OCI-LY3 (cell line): Measurements from ENCODE around the gene ANXA4.

Source experiments
- H2AFZ ChIP-seq: fragments of 200-600, 300-600 bp; shearing (Covaris generic); 2 replicates; pipeline ENCODE4 v1.6.0; 2014; ENCODE audit warnings: antibody characterized with exemption, low read depth, low read length
- H3K27ac ChIP-seq: fragments of 200-600, 300-600 bp; sonication (generic); 2 replicates; pipeline ENCODE4 v1.5.1; 2014; ENCODE audit warnings: mild to moderate bottlenecking, low read length, moderate library complexity, mixed read lengths
- H3K27me3 ChIP-seq: fragments of 200-600, 300-600 bp; sonication (generic); 2 replicates; pipeline ENCODE4 v1.6.1; 2014; ENCODE audit warnings: low read depth, low read length, mixed read lengths
- H3K36me3 ChIP-seq: fragments of 200-600, 300-600 bp; sonication (generic); replicated peaks from 2 replicates; pipeline ENCODE3; 2014; ENCODE audit warnings: low read depth, low read length, mixed read lengths
- H3K4me1 ChIP-seq: fragments of 300-600, 200-600 bp; sonication (generic); 2 replicates; pipeline ENCODE4 v1.6.1; 2014; ENCODE audit warnings: low read length, mixed read lengths
- H3K4me2 ChIP-seq: fragments of 200-600, 300-600 bp; sonication (generic); 2 replicates; pipeline ENCODE4 v1.6.1; 2014; ENCODE audit warnings: low read length, mixed read lengths
- H3K4me3 ChIP-seq: fragments of 300-600, 200-600 bp; sonication (generic); 2 replicates; pipeline ENCODE4 v1.5.1; 2014; ENCODE audit warnings: antibody characterized with exemption, mild to moderate bottlenecking, low read length, moderate library complexity
- H3K79me2 ChIP-seq: fragments of 300-600, 200-600 bp; shearing (Covaris generic); 2 replicates; pipeline ENCODE4 v1.6.1; 2014; ENCODE audit warnings: mild to moderate bottlenecking, low read length, mixed read lengths
- H3K9ac ChIP-seq: fragments of 300-600, 200-600 bp; shearing (Covaris generic); 2 replicates; pipeline ENCODE4 v1.6.0; 2014; ENCODE audit warnings: mild to moderate bottlenecking, low read length, moderate library complexity
- H3K9me3 ChIP-seq: fragments of 200-600, 300-600 bp; shearing (Covaris generic); 2 replicates; pipeline ENCODE4 v1.6.1; 2014; ENCODE audit warnings: low read length, mixed read lengths; ENCODE audit not compliant: insufficient read depth
- H4K20me1 ChIP-seq: fragments of 200-600, 300-600 bp; sonication (generic); 2 replicates; pipeline ENCODE4 v1.6.1; 2016; ENCODE audit warnings: low read length, mixed read lengths; ENCODE audit not compliant: insufficient read depth
- CTCF ChIP-seq: fragments of 200-600, 300-600 bp; sonication (generic); IDR thresholded peaks from 2 replicates; pipeline ENCODE4 v1.5.1; 2014; ENCODE audit warnings: antibody characterized with exemption, low read length, low read depth
- EZH2phosphoT487 ChIP-seq: fragments of 200-600 bp; shearing (Covaris generic); IDR thresholded peaks from 2 replicates; pipeline ENCODE4 v1.6.1; 2018; ENCODE audit warnings: antibody characterized with exemption, mixed run types, low read depth

Gene ANXA4

GRCh38 chr2:69741575-69742321 is at the start of gene ANXA4:
Gene ANXA4, plus strand, starts transcription at chr2:69742134. Its CDS starts 39,432 bp downstream, at chr2:69781566.
- peaks cover 3% of the 10 kb centered on the region for H3K79me2 ChIP-seq
- no peak for TF ChIP-seq EZH2phosphoT487
- H3K4me1 ChIP-seq = peaks cover 12% of the 10 kb centered on the region
- peak within 1 kb of the TSS; percentile 93 for H2AFZ ChIP-seq
- peak within 1 kb of the TSS; percentile 92 for H3K4me2 ChIP-seq
- H3K27ac ChIP-seq = peak within 1 kb of the TSS; percentile 27
- H3K9ac ChIP-seq = peak within 1 kb of the TSS; percentile 82
- no peaks in the 10 kb centered on the region for H4K20me1 ChIP-seq
- H3K9me3 ChIP-seq = no peaks in the 10 kb centered on the region
- H3K27me3 ChIP-seq = no peaks in the 10 kb centered on the region
- H3K36me3 ChIP-seq = no peaks in the 10 kb centered on the region
- H3K4me3 ChIP-seq = peak within 1 kb of the TSS; percentile 83

- Histone ChIP-seq H3K4me2 (no peak overlapping the region), H3K9ac (no peak overlapping the region)
Observed at GRCh38 chr2:69692424-69692823, 49.5 kb upstream of the ANXA4 start.

GRCh38 chr2:69693059-69693774 is 48.7 kb upstream of the ANXA4 start:
- no peaks in the 10 kb centered on the region for H3K36me3 ChIP-seq
- peaks cover 39% of the 10 kb centered on the region for H3K27me3 ChIP-seq
- H3K9me3 ChIP-seq = no peaks in the 10 kb centered on the region
- no peak overlapping the region for H2AFZ ChIP-seq
- H3K4me2 ChIP-seq = no peak overlapping the region
- H3K4me1 ChIP-seq = no peaks in the 10 kb centered on the region
- no peak for TF ChIP-seq EZH2phosphoT487
- no peak for TF ChIP-seq CTCF
- no peak overlapping the region for H3K27ac ChIP-seq
- H3K9ac ChIP-seq = no peak overlapping the region
- no peaks in the 10 kb centered on the region for H3K79me2 ChIP-seq
- H4K20me1 ChIP-seq = no peaks in the 10 kb centered on the region
- no peak overlapping the region for H3K4me3 ChIP-seq

More at GRCh38 chr2:69692424-69692823, 49.5 kb upstream of the ANXA4 start:
- Histone ChIP-seq H3K4me3 (no peak overlapping the region), H3K27me3 (peaks cover 45% of the 10 kb centered on the region), H4K20me1 (no peaks in the 10 kb centered on the region), H3K9me3 (no peaks in the 10 kb centered on the region), H3K27ac (no peak overlapping the region), H2AFZ (no peak overlapping the region), H3K79me2 (no peaks in the 10 kb centered on the region), H3K36me3 (no peaks in the 10 kb centered on the region), H3K4me1 (no peaks in the 10 kb centered on the region)
- TF ChIP-seq EZH2phosphoT487 (no peak), CTCF (no peak)

GRCh38 chr2:69693775-69694450 is 48.0 kb upstream of the ANXA4 start:
- Histone ChIP-seq H3K9me3 (no peaks in the 10 kb centered on the region), H3K36me3 (no peaks in the 10 kb centered on the region), H3K4me2 (no peak overlapping the region), H3K4me3 (no peak overlapping the region), H3K4me1 (no peaks in the 10 kb centered on the region), H3K27ac (no peak overlapping the region), H4K20me1 (no peaks in the 10 kb centered on the region), H3K79me2 (no peaks in the 10 kb centered on the region), H3K27me3 (peaks cover 37% of the 10 kb centered on the region), H3K9ac (no peak overlapping the region), H2AFZ (no peak overlapping the region)
- TF ChIP-seq CTCF (no peak), EZH2phosphoT487 (no peak)
